HepG2 (cell line): ENCODE measurements around the gene CFAP300. TPM values are rescaled to one million over a fixed set of nuclear protein-coding genes. Genes with fewer than 3 reads are reported as not detected.

Experiments
- BATF2 ChIP-seq: sonication (generic); formaldehyde crosslinking; IDR thresholded peaks from 2 replicates; pipeline ENCODE4 v1.8.0; 2022; ENCODE audit warnings: mild to moderate bottlenecking, missing genetic modification reagents, moderate library complexity
- DPF2 ChIP-seq: sonication (generic); formaldehyde crosslinking; IDR thresholded peaks from 2 replicates; pipeline ENCODE4 v1.4.0; 2020; ENCODE audit warnings: mild to moderate bottlenecking, low read depth, missing genetic modification reagents, borderline replicate concordance
- ETS1 ChIP-seq: sonication (generic); formaldehyde crosslinking; IDR thresholded peaks from 2 replicates; pipeline ENCODE4 v1.4.0; 2020; ENCODE audit warnings: missing genetic modification reagents
- EZH2 ChIP-seq: conservative IDR thresholded peaks from 2 replicates; pipeline ENCODE4 v1.6.1; 2012; ENCODE audit warnings: mild to moderate bottlenecking, low read depth, low read length, moderate library complexity
- FOXP4 ChIP-seq: sonication (generic); formaldehyde crosslinking; IDR thresholded peaks from 2 replicates; pipeline ENCODE4 v1.4.0; 2020; ENCODE audit warnings: missing genetic modification reagents
- IKZF1 ChIP-seq: fragments of 450-650 bp; IDR thresholded peaks from 2 replicates; pipeline ENCODE4 v1.7.1; 2016
- MAFF ChIP-seq: IDR thresholded peaks from 2 replicates; pipeline ENCODE4 v1.6.1; 2011; ENCODE audit warnings: low read depth, low read length, improper control_type of control experiment
- PBX2 ChIP-seq: IDR thresholded peaks from 2 replicates; pipeline ENCODE4 v1.6.1; 2016; ENCODE audit warnings: control low read depth
- PPARG ChIP-seq: conservative IDR thresholded peaks from 2 replicates; pipeline ENCODE4 v1.6.1; 2016; ENCODE audit warnings: missing biosample characterization, missing genetic modification reagents
- RCOR2 ChIP-seq: IDR thresholded peaks from 2 replicates; pipeline ENCODE4 v1.6.1; 2016; ENCODE audit warnings: missing biosample characterization, missing genetic modification reagents
- SP1 ChIP-seq, 2 experiments: fragments of 450-650 bp in 1 of 2; sonication (generic) in 1 of 2; formaldehyde crosslinking in 1 of 2; IDR thresholded peaks; 2 replicates each; pipeline versions ENCODE4 v1.4.0 to v1.6.1; 2016 to 2020; ENCODE audit warnings: missing genetic modification reagents in 1 of 2
- TEF ChIP-seq: sonication (generic); formaldehyde crosslinking; IDR thresholded peaks from 2 replicates; pipeline ENCODE4 v1.5.0; 2020; ENCODE audit warnings: missing genetic modification reagents
- TFAP4 ChIP-seq: sonication (generic); IDR thresholded peaks from 2 replicates; pipeline ENCODE4 v1.6.1; 2016; ENCODE audit warnings: low read depth, borderline replicate concordance
- THAP7 ChIP-seq: sonication (generic); formaldehyde crosslinking; IDR thresholded peaks from 2 replicates; pipeline ENCODE4 v1.8.1; 2023; ENCODE audit warnings: mild to moderate bottlenecking, missing genetic modification reagents
- ZBTB42 ChIP-seq: sonication (generic); formaldehyde crosslinking; IDR thresholded peaks from 2 replicates; pipeline ENCODE4 v1.5.0; 2020; ENCODE audit warnings: mild to moderate bottlenecking, missing genetic modification reagents
- ZMYM2 ChIP-seq: sonication (generic); formaldehyde crosslinking; IDR thresholded peaks from 2 replicates; pipeline ENCODE4 v1.8.0; 2022; ENCODE audit warnings: mild to moderate bottlenecking, missing genetic modification reagents
- ZNF101 ChIP-seq: sonication (generic); formaldehyde crosslinking; IDR thresholded peaks from 2 replicates; pipeline ENCODE4 v1.4.0; 2020; ENCODE audit warnings: mild to moderate bottlenecking, low read depth, missing genetic modification reagents, borderline replicate concordance
- ZNF414 ChIP-seq: sonication (generic); formaldehyde crosslinking; IDR thresholded peaks from 2 replicates; pipeline ENCODE4 v1.5.0; 2020; ENCODE audit warnings: missing genetic modification reagents
- ZNF550 ChIP-seq: sonication (generic); formaldehyde crosslinking; IDR thresholded peaks from 2 replicates; pipeline ENCODE4 v1.4.0; 2020; ENCODE audit warnings: mild to moderate bottlenecking, missing genetic modification reagents, borderline replicate concordance
- ZNF556 ChIP-seq: sonication (generic); formaldehyde crosslinking; IDR thresholded peaks from 2 replicates; pipeline ENCODE4 v1.4.0; 2020; ENCODE audit warnings: mild to moderate bottlenecking, missing genetic modification reagents, borderline replicate concordance
- ZNF572 ChIP-seq: sonication (generic); formaldehyde crosslinking; IDR thresholded peaks from 2 replicates; pipeline ENCODE4 v1.5.1; 2020; ENCODE audit warnings: mild to moderate bottlenecking, missing genetic modification reagents
- ZNF879 ChIP-seq: sonication (generic); formaldehyde crosslinking; IDR thresholded peaks from 2 replicates; pipeline ENCODE4 v1.8.1; 2023; ENCODE audit warnings: missing genetic modification reagents
- polyA plus RNA-seq, 8 experiments: library from polyadenylated mRNA; depleted of rRNA in 3 of 8; stranded (reverse) in 7 of 8; unstranded in 1 of 8; fragments of >200 nt; fragmentation: Illumina TruSeq in 4 of 8; extraction: Trizol in 4 of 8; gene quantifications; 2 replicates each; pipeline versions ENCODE4 v1.2.1 to v1.2.3, GENCODE V29; 2011 to 2016; ENCODE audit warnings: low read depth in 4 of 8, missing spikeins in 1 of 8, mixed read lengths in 1 of 8; ENCODE audit not compliant: insufficient read depth in 1 of 8
- total RNA-seq, 5 experiments: library from RNA; depleted of rRNA; stranded (reverse); fragments of >200 nt; fragmentation: Illumina TruSeq; extraction: Trizol; gene quantifications; 2 replicates each; pipeline ENCODE4 v1.2.3, GENCODE V29; 2016; ENCODE audit warnings: low read depth in 1 of 5

Gene CFAP300
- total and polyA plus RNA-seq, 2 of the 13 experiments (the other 11 are each of a cell fraction or from before 2014, with no cell fraction given): not detected

- TF ChIP-seq FOXP4 (CRISPR knock-in tag) (peak; percentile 78), ETS1 (no peak), ZNF101 (no peak), ZNF879 (CRISPR knock-in tag) (no peak), IKZF1 (no peak), TFAP4 (peak; percentile 7; the same call in 1 of the 2 replicates), MAFF (no peak), BATF2 (no peak), ZBTB42 (CRISPR knock-in tag) (peak; percentile 19; the same call in 1 of the 2 replicates), EZH2 (no peak), DPF2 (CRISPR knock-in tag) (no peak; the same call in 1 of the 2 replicates), ZNF414 (CRISPR knock-in tag) (peak; percentile 2; the same call in 1 of the 2 replicates), ZNF550 (CRISPR knock-in tag) (no peak), RCOR2 (CRISPR knock-in tag) (no peak), PPARG (CRISPR knock-in tag) (no peak; the same call in 1 of the 2 replicates), PBX2 (CRISPR knock-in tag) (no peak), ZNF556 (no peak), TEF (CRISPR knock-in tag) (no peak), ZMYM2 (CRISPR knock-in tag) (no peak), THAP7 (CRISPR knock-in tag) (no peak), ZNF572 (CRISPR knock-in tag) (no peak), SP1 (IDR thresholded peaks at IDR 0.05) (no peak), SP1 (CRISPR knock-in tag; IDR thresholded peaks at IDR 0.05) (no peak; the same call in 1 of the 2 replicates)
Measured at GRCh38 chr11:102111787-102112508, 64.7 kb downstream of the CFAP300 start (continued).
